CD8-positive, alpha-beta memory T cell (primary cell): ENCODE data around the gene MMEL1. TPM values are rescaled to one million over a fixed set of nuclear protein-coding genes. Genes with fewer than 3 reads are reported as not detected.

Experiments used
- CTCF ChIA-PET: fragments of 350-600 bp; sonication (Branson Sonifier 250); formaldehyde crosslinking; loops from one replicate; lab custom pipeline; 2021; ENCODE audit warnings: antibody characterized with exemption; lab: Charles Lee
- POLR2A ChIA-PET: fragments of 350-600 bp; sonication (Branson Sonifier 250); formaldehyde crosslinking; loops from one replicate; lab custom pipeline; 2021; ENCODE audit warnings: antibody characterized with exemption; lab: Charles Lee
- DNase-seq, 5 donors: peaks; one replicate each; pipeline versions ENCODE4 v3.0.0 to v3.0.0-alpha.2; 2020 to 2022; ENCODE audit warnings: mixed read lengths in 1 of 5
- H3K27ac ChIP-seq: one replicate; pipeline ENCODE4 v1.7.0; 2013; ENCODE audit warnings: low read depth, mild to moderate bottlenecking, low read length, moderate library complexity
- H3K27me3 ChIP-seq: 2 replicates; pipeline ENCODE4 v1.7.0; 2013; ENCODE audit warnings: low read length, mild to moderate bottlenecking; ENCODE audit not compliant: insufficient read depth, poor library complexity, severe bottlenecking
- H3K36me3 ChIP-seq: 2 replicates; pipeline ENCODE4 v1.7.0; 2013; ENCODE audit warnings: mild to moderate bottlenecking, low read length, moderate library complexity; ENCODE audit not compliant: insufficient read depth
- H3K4me1 ChIP-seq: 2 replicates; pipeline ENCODE4 v1.7.0; 2013; ENCODE audit warnings: mild to moderate bottlenecking, low read length, moderate library complexity; ENCODE audit not compliant: insufficient read depth
- H3K4me3 ChIP-seq: 2 replicates; pipeline ENCODE4 v1.7.0; 2013; ENCODE audit warnings: mild to moderate bottlenecking, low read length
- H3K9me3 ChIP-seq: 2 replicates; pipeline ENCODE4 v1.7.0; 2013; ENCODE audit warnings: mild to moderate bottlenecking, low read length
- H3K27ac Mint-ChIP-seq, 8 donors: one replicate each; pipeline ENCODE4 v1.8.0; 2020 to 2021; ENCODE audit warnings: mixed read lengths in 8 of 8, mild to moderate bottlenecking in 6 of 8, inconsistent platforms in 3 of 8, moderate library complexity in 3 of 8
- H3K27me3 Mint-ChIP-seq, 2 donors: one replicate each; pipeline ENCODE4 v1.8.0; 2020 to 2021; ENCODE audit warnings: mixed read lengths in 2 of 2, mild to moderate bottlenecking in 1 of 2, moderate library complexity in 1 of 2
- H3K36me3 Mint-ChIP-seq, 3 donors: one replicate each; pipeline ENCODE4 v1.8.0; 2020 to 2021; ENCODE audit warnings: mixed read lengths in 3 of 3, inconsistent platforms in 1 of 3, mild to moderate bottlenecking in 1 of 3
- H3K4me1 Mint-ChIP-seq, 3 donors: one replicate each; pipeline ENCODE4 v1.8.0; 2020 to 2021; ENCODE audit warnings: mixed read lengths in 3 of 3, inconsistent platforms in 1 of 3, mild to moderate bottlenecking in 1 of 3
- H3K4me3 Mint-ChIP-seq, 7 donors: one replicate each; pipeline ENCODE4 v1.8.0; 2020 to 2021; ENCODE audit warnings: mixed read lengths in 7 of 7, mild to moderate bottlenecking in 6 of 7, moderate library complexity in 4 of 7, inconsistent platforms in 2 of 7
- H3K9me3 Mint-ChIP-seq, 5 donors: one replicate each; pipeline ENCODE4 v1.8.0; 2020 to 2022; ENCODE audit warnings: mixed read lengths in 5 of 5, mild to moderate bottlenecking in 3 of 5, moderate library complexity in 2 of 5, inconsistent platforms in 1 of 5
- polyA plus RNA-seq: library from polyadenylated mRNA; unstranded; fragments of 300-500 nt; fragmentation: Illumina TruSeq; gene quantifications from one replicate; pipeline ENCODE4 v1.2.3, GENCODE V29; 2021
- total RNA-seq, 2 experiments: library from RNA; stranded (reverse); gene quantifications; one replicate each; pipeline ENCODE4 v1.2.3, GENCODE V29; 2021

MMEL1 gene
- total and polyA plus RNA-seq, 3 experiments from 2014 or later: 0.44 to 6.8 TPM; not detected in 1

DNA sequence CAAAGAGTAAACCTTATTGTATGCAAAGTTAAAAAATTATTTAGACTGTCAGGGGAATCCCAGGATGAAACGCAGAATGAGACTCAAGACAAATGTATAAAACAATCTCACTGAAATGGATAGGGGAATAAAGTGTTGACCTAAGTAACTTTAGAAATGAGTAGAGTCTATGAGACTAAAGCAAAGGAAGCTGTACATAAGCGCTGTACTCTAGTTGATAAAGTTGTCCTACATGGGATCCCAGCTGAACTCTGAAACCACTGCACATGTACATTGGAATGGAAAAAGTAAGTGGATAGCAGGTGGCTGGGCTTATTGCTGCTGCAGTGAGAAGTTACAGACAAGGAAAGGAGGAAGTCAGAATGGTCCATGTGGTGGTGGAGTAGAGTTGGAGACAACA, 18.7 kb downstream of the MMEL1 start:
- peaks cover 20 to 32% of the 10 kb centered on the region in 2 donors for H3K27me3 Mint-ChIP-seq
- Histone ChIP-seq H3K4me1 (no peaks in the 10 kb centered on the region), H3K36me3 (no peaks in the 10 kb centered on the region), H3K27ac (no peak overlapping the region), H3K9me3 (peaks cover 4% of the 10 kb centered on the region), H3K4me3 (no peak overlapping the region), H3K27me3 (no peaks in the 10 kb centered on the region)
- no peak overlapping the region for H3K27ac Mint-ChIP-seq
- H3K4me3 Mint-ChIP-seq: no peak overlapping the region
- H3K36me3 Mint-ChIP-seq: peaks cover 0 to 36% (median 3%) of the 10 kb centered on the region in 3 donors
- H3K4me1 Mint-ChIP-seq: peaks cover 0 to 2% (median 0%) of the 10 kb centered on the region in 3 donors
- peaks cover 19 to 40% (median 33%) of the 10 kb centered on the region in 5 donors for H3K9me3 Mint-ChIP-seq
- CTCF ChIA-PET: no interaction called here
- POLR2A ChIA-PET: no interaction called here
- no peak for DNase-seq

DNA sequence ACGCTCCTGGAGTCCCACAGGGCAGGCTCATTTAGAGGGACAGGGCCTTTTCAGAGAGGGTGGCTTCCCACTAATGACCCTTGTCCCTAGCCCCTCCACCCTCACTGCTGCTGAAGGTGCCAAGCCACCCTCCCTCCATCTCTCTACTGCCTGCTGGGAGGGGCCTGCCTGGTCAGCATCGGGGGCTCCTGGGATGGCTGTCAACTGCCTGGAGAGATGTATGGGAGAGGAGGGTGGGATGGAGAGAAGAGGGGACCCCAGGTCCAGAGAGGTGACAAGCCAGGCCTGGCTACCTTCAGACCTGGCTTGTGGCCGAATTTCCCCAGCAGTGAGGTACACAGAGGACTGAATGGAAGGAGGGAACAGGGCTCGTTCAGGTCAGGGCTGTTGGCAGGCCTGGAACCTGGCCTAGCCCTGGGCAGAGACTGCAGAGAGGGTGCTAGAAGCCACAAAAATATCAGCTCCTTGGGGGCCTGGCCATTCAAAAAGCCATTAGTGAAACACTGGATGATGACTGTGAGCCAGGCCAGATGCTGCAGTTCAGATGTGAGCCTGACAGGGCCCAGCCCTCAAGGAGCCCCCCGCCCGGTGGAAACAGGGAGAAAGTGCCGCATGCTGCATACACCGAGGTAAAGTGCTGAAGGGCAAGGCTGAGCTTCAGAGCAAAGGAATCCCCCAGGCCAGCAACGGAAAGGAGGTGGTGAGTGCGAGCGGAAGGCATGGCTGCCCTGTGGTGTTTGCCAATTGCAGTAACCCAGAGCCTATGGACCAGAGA, 20.0 kb downstream of the MMEL1 start:
- Mint-ChIP-seq H3K9me3 (peaks cover 19 to 39% (median 32%) of the 10 kb centered on the region in 5 donors), H3K27ac (no peak overlapping the region), H3K36me3 (peaks cover 0 to 32% (median 3%) of the 10 kb centered on the region in 3 donors), H3K4me1 (peaks cover 0 to 3% (median 0%) of the 10 kb centered on the region in 3 donors), H3K27me3 (peaks cover 15 to 23% of the 10 kb centered on the region in 2 donors), H3K4me3 (no peak overlapping the region)
- Histone ChIP-seq H3K36me3 (no peaks in the 10 kb centered on the region), H3K27me3 (no peaks in the 10 kb centered on the region), H3K9me3 (peaks cover 4% of the 10 kb centered on the region), H3K4me3 (no peak overlapping the region), H3K4me1 (no peaks in the 10 kb centered on the region), H3K27ac (no peak overlapping the region)
- ChIA-PET POLR2A (no interaction called here), CTCF (no interaction called here)
- no peak for DNase-seq

DNA sequence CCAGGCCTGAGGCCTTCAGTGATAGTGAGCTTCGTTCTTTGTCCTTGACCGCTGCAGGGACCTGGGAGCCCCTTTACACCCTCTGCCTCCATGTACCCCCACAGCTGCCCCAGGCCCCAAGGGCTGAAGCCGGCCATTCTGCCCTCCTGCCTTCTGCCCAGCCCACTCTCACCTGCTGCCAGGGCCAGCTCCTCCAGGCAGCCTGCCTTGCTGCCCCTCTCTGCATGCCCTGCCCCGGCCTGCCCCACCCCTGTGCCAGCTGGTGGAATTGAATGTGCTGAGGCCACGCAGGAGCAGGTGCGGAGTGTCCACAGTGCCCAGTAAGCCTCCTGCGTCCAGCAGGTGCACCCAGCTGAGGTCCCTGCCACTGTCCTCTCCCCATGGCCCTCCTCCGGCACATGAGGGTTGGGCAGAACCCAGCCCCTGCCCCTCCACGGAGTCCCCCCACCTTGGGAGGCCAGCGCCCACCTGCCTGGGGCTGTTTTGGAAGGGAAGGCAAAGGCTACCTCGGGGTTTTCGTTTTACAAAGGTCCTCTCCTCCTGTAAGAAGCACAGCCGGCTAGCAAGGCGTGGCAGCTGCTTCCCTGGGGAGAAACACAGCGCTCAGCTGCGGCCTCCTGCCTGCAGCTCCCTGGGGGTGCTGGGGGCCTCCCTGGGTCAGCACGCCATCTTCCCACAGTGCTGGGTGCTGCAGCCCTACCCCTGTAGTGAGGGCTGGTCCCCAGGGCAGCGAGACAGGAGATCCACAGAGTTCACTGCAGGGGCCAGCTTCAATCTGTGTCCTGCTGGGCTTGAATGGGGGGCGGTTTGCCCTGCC, 21.0 kb downstream of the MMEL1 start:
- peaks cover 0 to 32% (median 3%) of the 10 kb centered on the region in 3 donors for H3K36me3 Mint-ChIP-seq
- POLR2A ChIA-PET: no interaction called here
- CTCF ChIA-PET: no interaction called here
- Histone ChIP-seq H3K27ac (no peak overlapping the region), H3K27me3 (no peaks in the 10 kb centered on the region), H3K4me1 (no peaks in the 10 kb centered on the region), H3K4me3 (no peak overlapping the region), H3K9me3 (peaks cover 4% of the 10 kb centered on the region), H3K36me3 (no peaks in the 10 kb centered on the region)
- no peak for DNase-seq
- no peak overlapping the region for H3K27ac Mint-ChIP-seq
- H3K27me3 Mint-ChIP-seq: peaks cover 15 to 19% of the 10 kb centered on the region in 2 donors
- peaks cover 19 to 35% (median 26%) of the 10 kb centered on the region in 5 donors for H3K9me3 Mint-ChIP-seq
- H3K4me1 Mint-ChIP-seq: peaks cover 0 to 3% (median 0%) of the 10 kb centered on the region in 3 donors
- H3K4me3 Mint-ChIP-seq: no peak overlapping the region

GRCh38 chr1:2611031-2611501, 21.8 kb downstream of the MMEL1 start:
- ChIA-PET POLR2A (no interaction called here), CTCF (no interaction called here)

GRCh38 chr1:2610036-2610959, 22.5 kb downstream of the MMEL1 start:
- POLR2A ChIA-PET: no interaction called here

More at GRCh38 chr1:2611031-2611501, 21.8 kb downstream of the MMEL1 start:
- Mint-ChIP-seq H3K36me3 (peaks cover 0 to 26% (median 3%) of the 10 kb centered on the region in 3 donors), H3K4me3 (no peak overlapping the region), H3K4me1 (peaks cover 0 to 1% (median 0%) of the 10 kb centered on the region in 3 donors), H3K27me3 (peaks cover 12 to 14% of the 10 kb centered on the region in 2 donors), H3K9me3 (peaks cover 18 to 28% (median 20%) of the 10 kb centered on the region in 5 donors), H3K27ac (no peak overlapping the region)
- Histone ChIP-seq H3K9me3 (no peaks in the 10 kb centered on the region), H3K4me1 (no peaks in the 10 kb centered on the region), H3K27me3 (no peaks in the 10 kb centered on the region), H3K27ac (no peak overlapping the region), H3K4me3 (no peak overlapping the region), H3K36me3 (no peaks in the 10 kb centered on the region)
- peak in 1 of 5 donors; percentile 44 for DNase-seq

DNA sequence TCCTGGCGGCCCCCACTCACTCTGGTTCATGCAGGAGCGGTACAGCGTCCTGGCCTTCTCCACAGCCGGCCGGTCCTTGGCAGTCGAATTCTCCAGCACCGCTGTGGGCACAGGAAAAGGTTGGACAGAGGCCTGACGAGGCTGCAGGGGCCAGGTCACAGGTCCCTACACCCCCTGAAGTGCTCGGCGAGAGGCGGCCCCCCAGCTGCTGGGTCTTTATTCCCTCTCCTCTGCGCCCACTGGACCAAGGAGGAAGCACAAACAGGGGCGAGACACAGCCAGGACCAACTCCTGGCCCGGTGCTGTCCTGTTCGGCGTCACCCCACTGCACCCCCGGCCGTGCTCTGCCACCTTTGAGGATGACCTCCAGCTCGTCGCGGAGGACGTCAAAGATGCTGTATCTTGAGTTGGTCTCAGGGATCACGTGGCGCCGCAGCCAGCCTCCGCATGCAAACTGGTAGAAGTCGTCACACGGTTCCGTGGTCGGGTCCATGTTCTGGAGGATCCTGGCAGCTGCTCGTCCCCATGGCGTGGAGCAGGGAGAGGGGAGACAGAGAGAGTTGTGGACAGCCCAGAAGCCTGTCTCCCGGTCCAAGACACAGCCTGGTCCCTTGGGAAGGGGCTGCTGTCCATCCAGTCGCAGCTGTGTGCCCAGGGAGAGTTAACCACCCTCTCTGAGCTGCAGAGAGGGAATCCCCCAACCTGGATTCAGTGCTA, 23.3 kb downstream of the MMEL1 start:
- no peak overlapping the region for H3K4me3 ChIP-seq
- H3K4me1 ChIP-seq: no peaks in the 10 kb centered on the region
- no peaks in the 10 kb centered on the region for H3K27me3 ChIP-seq
- no peak for DNase-seq
- H3K36me3 ChIP-seq: no peaks in the 10 kb centered on the region
- Mint-ChIP-seq H3K27ac (no peak overlapping the region), H3K27me3 (peaks cover 10 to 12% of the 10 kb centered on the region in 2 donors), H3K4me1 (peaks cover 0 to 1% (median 0%) of the 10 kb centered on the region in 3 donors), H3K4me3 (no peak overlapping the region), H3K36me3 (peaks cover 0 to 13% (median 3%) of the 10 kb centered on the region in 3 donors), H3K9me3 (peaks cover 6 to 15% (median 10%) of the 10 kb centered on the region in 5 donors)
- no peaks in the 10 kb centered on the region for H3K9me3 ChIP-seq
- CTCF ChIA-PET: no interaction called here
- no peak overlapping the region for H3K27ac ChIP-seq
- POLR2A ChIA-PET: no interaction called here

More at GRCh38 chr1:2610036-2610959, 22.5 kb downstream of the MMEL1 start:
- H3K27me3 Mint-ChIP-seq: peaks cover 12% of the 10 kb centered on the region in 2 donors
- Histone ChIP-seq H3K27ac (no peak overlapping the region), H3K36me3 (no peaks in the 10 kb centered on the region), H3K9me3 (no peaks in the 10 kb centered on the region), H3K4me3 (no peak overlapping the region), H3K27me3 (no peaks in the 10 kb centered on the region), H3K4me1 (no peaks in the 10 kb centered on the region)
- no peak overlapping the region for H3K27ac Mint-ChIP-seq
- H3K4me1 Mint-ChIP-seq: peaks cover 0 to 1% (median 0%) of the 10 kb centered on the region in 3 donors
- H3K4me3 Mint-ChIP-seq: no peak overlapping the region
- peaks cover 12 to 23% (median 13%) of the 10 kb centered on the region in 5 donors for H3K9me3 Mint-ChIP-seq
- H3K36me3 Mint-ChIP-seq: peaks cover 0 to 20% (median 3%) of the 10 kb centered on the region in 3 donors
- CTCF ChIA-PET: no interaction called here
- no peak for DNase-seq

GRCh38 chr1:2607641-2608091, 25.1 kb downstream of the MMEL1 start:
- Histone ChIP-seq H3K27me3 (no peaks in the 10 kb centered on the region), H3K27ac (no peak overlapping the region), H3K4me1 (no peaks in the 10 kb centered on the region), H3K9me3 (no peaks in the 10 kb centered on the region), H3K36me3 (no peaks in the 10 kb centered on the region), H3K4me3 (no peak overlapping the region)
- Mint-ChIP-seq H3K9me3 (no peaks in the 10 kb centered on the region), H3K36me3 (no peaks in the 10 kb centered on the region), H3K27me3 (peaks cover 3% of the 10 kb centered on the region in 2 donors), H3K4me1 (peaks cover 0 to 1% (median 0%) of the 10 kb centered on the region in 3 donors), H3K27ac (no peak overlapping the region), H3K4me3 (no peak overlapping the region)
- ChIA-PET POLR2A (no interaction called here), CTCF (no interaction called here)
- no peak for DNase-seq
